Cardiac muscle cell (in vitro differentiated cells and primary cell): ENCODE measurements around the gene WHAMM. TPM values are rescaled to one million over a fixed set of nuclear protein-coding genes. Genes with fewer than 3 reads are reported as not detected.
A peak's percentile ranks its signal among the peaks of the same experiment; 100 is the strongest.

ENCODE experiments used
- DNase-seq, 2 donors: peaks; one replicate each; pipeline versions ENCODE4 v3.0.0 to v3.0.0-alpha.2; 2010 to 2017; ENCODE audit warnings: low read depth in 1 of 2, low spot score in 1 of 2
- H3K27ac ChIP-seq: fragments of 200-600 bp; sonication (generic); 2 replicates; pipeline ENCODE4 v1.5.1; 2016
- H3K27me3 ChIP-seq: fragments of 200-600 bp; sonication (generic); 2 replicates; pipeline ENCODE4 v1.6.0; 2016; ENCODE audit warnings: control low read depth
- H3K36me3 ChIP-seq: fragments of 200-600 bp; sonication (generic); 2 replicates; pipeline ENCODE4 v1.5.1; 2016; ENCODE audit warnings: control low read depth
- H3K4me1 ChIP-seq: fragments of 200-600 bp; sonication (generic); 2 replicates; pipeline ENCODE4 v1.8.1; 2017; ENCODE audit warnings: low read depth, mild to moderate bottlenecking, mixed run types
- H3K4me3 ChIP-seq: fragments of 200-600 bp; sonication (generic); 2 replicates; pipeline ENCODE4 v1.5.1; 2016; ENCODE audit warnings: mild to moderate bottlenecking
- H3K9me3 ChIP-seq: fragments of 200-600 bp; sonication (generic); 2 replicates; pipeline ENCODE4 v1.5.1; 2017; ENCODE audit warnings: low read depth, mild to moderate bottlenecking, control low read depth
- polyA plus RNA-seq: library from polyadenylated mRNA; unstranded; fragments of >200 nt; fragmentation: Nextera tagmentation; extraction: Ambion mirVana; gene quantifications from 2 replicates; pipeline ENCODE4 v1.2.1, GENCODE V29; 2016
- total RNA-seq: library from RNA; depleted of rRNA; stranded (reverse); fragments of >200 nt; gene quantifications from 2 replicates; pipeline ENCODE4 v1.2.3, GENCODE V29; 2016
- TF ChIP-seq, protein P1 (sequence below): IDR thresholded peaks from 2 replicates; pipeline ENCODE4 v1.5.1; 2012; ENCODE audit warnings: low read depth, mild to moderate bottlenecking, low read length

The WHAMM gene
- total and polyA plus RNA-seq, 2 experiments from 2014 or later, result 5.1 to 7.6 TPM

DNA sequence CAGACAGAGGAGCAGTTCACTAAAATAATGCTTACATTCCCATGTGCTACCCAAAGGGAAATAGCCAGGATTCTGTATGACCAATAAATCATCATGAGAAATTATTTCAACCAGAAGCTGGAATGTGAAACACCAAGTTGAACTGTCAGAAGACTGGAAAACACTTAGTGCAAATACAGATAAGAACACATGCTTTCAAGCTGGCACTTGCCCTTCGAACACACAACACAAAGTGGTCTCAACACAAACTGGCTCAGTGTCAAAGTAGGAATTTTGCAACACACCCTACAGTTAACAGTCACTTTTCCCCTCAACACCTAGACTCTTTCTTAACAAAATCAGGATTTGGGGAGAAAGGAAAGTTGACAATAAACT, 4.9 kb upstream of the WHAMM start:
- H3K36me3 ChIP-seq, result no peaks in the 10 kb centered on the region
- peak overlapping the region; percentile 98 for H3K27ac ChIP-seq
- no peaks in the 10 kb centered on the region for H3K27me3 ChIP-seq
- peaks cover 44% of the 10 kb centered on the region for H3K4me1 ChIP-seq
- TF ChIP-seq, protein P1, sequence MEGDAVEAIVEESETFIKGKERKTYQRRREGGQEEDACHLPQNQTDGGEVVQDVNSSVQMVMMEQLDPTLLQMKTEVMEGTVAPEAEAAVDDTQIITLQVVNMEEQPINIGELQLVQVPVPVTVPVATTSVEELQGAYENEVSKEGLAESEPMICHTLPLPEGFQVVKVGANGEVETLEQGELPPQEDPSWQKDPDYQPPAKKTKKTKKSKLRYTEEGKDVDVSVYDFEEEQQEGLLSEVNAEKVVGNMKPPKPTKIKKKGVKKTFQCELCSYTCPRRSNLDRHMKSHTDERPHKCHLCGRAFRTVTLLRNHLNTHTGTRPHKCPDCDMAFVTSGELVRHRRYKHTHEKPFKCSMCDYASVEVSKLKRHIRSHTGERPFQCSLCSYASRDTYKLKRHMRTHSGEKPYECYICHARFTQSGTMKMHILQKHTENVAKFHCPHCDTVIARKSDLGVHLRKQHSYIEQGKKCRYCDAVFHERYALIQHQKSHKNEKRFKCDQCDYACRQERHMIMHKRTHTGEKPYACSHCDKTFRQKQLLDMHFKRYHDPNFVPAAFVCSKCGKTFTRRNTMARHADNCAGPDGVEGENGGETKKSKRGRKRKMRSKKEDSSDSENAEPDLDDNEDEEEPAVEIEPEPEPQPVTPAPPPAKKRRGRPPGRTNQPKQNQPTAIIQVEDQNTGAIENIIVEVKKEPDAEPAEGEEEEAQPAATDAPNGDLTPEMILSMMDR, result no peak
- no peaks in the 10 kb centered on the region for H3K9me3 ChIP-seq
- peak; percentile 36 to 77 for DNase-seq
- peak overlapping the region; percentile 51 for H3K4me3 ChIP-seq

DNA sequence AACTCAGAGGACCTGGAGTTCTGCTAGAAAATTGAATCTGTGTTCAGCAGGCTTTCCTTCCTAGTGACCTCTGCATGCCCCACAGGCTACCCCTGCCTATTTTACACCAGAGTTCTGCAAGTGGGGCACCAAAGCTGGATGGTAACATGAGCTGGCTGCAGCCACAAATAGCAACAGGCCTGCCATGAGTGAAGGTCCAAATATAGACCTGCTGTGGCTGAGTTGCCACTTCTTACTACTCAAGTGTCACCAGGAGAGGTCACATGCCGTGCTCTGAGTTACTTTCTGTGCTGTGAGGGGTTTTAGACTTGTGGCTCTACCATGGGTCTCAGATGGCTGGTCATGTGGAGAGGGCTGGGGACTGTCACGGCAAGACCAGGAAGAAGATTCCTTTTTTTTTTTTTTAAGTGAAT, 3.4 kb upstream of the WHAMM start, which contains the start of gene FSD2:
TSS of gene FSD2 (minus strand) at position 76 of the 413 bp plus-strand sequence. CDS start 18,679 bp downstream, outside the sequence.
- Histone ChIP-seq H3K27me3 (no peaks in the 10 kb centered on the region), H3K36me3 (no peaks in the 10 kb centered on the region), H3K27ac (peak within 1 kb of the TSS; percentile 98), H3K4me1 (peaks cover 44% of the 10 kb centered on the region), H3K4me3 (peak within 1 kb of the TSS; percentile 51), H3K9me3 (no peaks in the 10 kb centered on the region)
- DNase-seq, result peak in 1 of 2 donors; percentile 97
- TF ChIP-seq, protein P1, result no peak

DNA sequence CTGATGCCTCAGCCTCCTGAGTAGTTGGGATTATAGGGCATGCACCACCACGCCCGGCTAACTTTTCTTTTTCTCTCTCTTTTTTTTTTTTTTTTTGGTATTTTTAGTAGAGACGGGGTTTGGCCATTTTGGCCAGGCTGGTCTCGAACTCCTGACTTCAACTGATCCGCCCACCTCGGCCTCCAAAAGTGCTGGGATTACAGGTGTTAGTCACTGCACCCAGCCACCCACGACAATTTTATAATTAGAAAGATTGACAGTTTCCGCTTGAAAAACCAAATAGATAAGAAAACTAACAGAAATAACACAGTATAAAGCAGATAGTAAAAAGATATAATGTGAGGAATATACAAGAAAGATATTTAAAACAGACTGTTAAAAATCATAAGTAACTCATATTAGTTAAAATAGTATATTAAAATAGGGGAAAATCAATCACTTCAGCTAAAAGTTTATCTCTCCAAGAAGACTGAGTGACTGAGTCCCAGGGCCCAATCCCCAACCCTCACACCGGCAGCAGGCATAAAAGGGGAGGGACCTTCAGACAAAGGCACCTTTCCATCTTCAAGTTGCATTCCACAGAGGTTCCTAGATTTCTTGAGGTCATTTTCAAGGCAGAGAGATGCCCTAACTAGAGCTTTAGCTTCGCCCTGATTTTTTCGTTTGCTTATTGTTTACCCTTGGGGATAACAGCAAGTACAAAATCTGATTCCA, 1.4 kb upstream of the WHAMM start:
- peak overlapping the region; percentile 83 for H3K27ac ChIP-seq
- no peak overlapping the region for H3K4me3 ChIP-seq
- no peaks in the 10 kb centered on the region for H3K9me3 ChIP-seq
- H3K27me3 ChIP-seq, result no peaks in the 10 kb centered on the region
- TF ChIP-seq, protein P1, result no peak
- H3K36me3 ChIP-seq, result peaks cover 4% of the 10 kb centered on the region
- DNase-seq, result no peak
- H3K4me1 ChIP-seq, result peaks cover 45% of the 10 kb centered on the region

DNA sequence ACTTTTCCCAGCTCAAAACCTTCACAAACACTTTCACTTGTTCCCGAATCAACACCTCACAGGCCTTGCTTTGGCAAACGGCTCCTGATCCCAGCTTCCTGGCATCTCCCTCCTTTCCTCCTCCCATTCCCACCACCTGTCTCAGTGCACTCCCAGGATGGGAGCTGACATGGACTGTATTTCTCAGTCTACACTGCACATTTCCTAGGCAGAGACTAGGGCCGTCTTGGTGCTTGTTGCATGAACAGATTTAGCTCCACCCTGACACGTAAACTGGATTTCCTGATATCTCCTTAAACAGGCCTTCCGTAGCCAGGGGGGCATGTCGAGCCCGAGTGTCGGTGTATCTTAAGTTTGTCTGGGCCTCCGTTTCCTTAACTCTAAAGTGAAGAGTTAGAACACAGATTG, 790 bp upstream of the WHAMM start:
- Histone ChIP-seq H3K9me3 (no peaks in the 10 kb centered on the region), H3K4me3 (no peak overlapping the region), H3K36me3 (peaks cover 7% of the 10 kb centered on the region), H3K27ac (peak overlapping the region; percentile 83), H3K27me3 (no peaks in the 10 kb centered on the region), H3K4me1 (peaks cover 41% of the 10 kb centered on the region)
- TF ChIP-seq, protein P1, result no peak
- no peak for DNase-seq

DNA sequence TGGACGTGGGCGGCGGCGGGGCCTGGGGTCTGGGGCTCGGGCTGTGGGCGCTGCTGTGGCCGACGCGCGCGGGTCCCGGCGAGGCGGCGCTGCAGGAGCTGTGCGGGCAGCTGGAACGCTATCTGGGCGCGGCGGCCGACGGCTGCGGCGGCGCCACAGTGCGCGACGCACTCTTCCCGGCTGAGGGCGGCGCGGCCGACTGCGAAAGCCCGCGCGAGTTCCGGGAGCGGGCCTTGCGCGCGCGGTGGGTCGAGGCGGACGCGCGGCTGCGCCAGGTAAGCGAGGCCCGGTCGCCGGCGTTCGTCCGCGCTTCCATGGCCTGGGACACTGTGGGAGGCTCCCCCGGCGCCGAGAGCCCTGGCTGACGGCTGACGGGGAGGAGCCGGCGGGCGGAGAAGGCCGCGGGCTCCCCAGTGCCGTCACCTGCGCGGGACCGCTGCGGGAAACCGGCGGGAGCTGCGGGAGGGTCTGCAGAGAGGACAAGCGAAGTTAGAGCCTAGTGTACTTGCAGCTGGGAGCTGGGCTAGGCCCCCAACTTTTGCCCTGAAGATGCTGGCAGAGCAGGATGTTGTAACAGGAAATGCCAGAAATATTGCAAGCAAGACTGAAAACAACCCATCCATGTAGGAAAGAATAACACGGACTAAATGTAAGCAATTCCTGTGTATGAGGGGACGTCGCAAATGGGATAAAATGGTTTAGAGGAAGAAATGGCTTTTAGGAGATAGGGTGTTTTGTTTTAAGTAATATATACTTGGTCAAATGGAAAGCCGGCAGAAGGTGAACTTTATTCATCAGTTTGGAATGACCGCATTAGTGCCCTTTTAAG, 847 bp downstream of the WHAMM start:
- Histone ChIP-seq H3K4me1 (peaks cover 33% of the 10 kb centered on the region), H3K4me3 (peak overlapping the region; percentile 99), H3K36me3 (peaks cover 16% of the 10 kb centered on the region), H3K27ac (peak overlapping the region; percentile 100), H3K9me3 (no peaks in the 10 kb centered on the region), H3K27me3 (no peaks in the 10 kb centered on the region)
- DNase-seq, result peak; percentile 72 to 77
- TF ChIP-seq, protein P1, result no peak
